Measurements from ENCODE around the gene MSH2. TPM values are rescaled to one million over a fixed set of nuclear protein-coding genes. Genes with fewer than 3 reads are reported as not detected.

MSH2 gene
- total and polyA plus RNA-seq, 8 donors = 3.1 to 31.5 (median 7.2) TPM

DNA sequence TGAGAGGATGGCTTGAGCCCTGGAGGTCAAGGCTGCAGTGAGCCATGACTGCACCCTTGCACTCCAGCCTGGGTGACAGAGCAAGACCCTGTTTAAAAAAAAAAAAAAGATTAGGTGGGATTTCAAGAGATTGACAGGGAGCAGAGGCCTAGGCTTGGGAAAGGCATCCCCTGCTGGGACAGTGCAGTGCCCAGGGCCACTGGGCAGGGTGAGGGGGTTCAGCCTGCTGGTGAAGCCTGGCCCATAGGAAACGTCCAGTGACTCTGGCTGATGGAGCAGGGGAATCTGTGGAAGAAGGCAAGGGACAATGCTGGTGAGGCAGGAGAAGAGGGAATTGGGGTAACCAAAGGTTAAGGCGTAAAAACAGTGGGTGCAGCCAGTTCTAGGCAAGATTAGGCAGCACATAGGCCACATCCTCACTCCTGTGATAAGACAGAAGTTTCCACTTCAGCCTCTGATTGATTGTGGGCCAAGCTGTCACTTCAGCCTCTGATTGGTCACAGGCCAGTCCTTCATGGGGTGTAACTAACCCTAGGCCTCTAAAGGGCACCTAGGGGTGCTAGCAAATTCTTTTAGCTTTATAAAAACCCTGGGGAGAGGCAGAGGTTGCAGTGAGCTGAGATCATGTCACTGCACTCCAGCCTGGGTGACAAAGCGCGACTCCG, 128.6 kb downstream of the MSH2 start:
- TF ChIP-seq POLR2AphosphoS5 (IDR thresholded peaks at IDR 0.05) (no peak), CTCF (IDR thresholded peaks at IDR 0.05) (no peak), POLR2A (IDR thresholded peaks at IDR 0.05) (no peak), EP300 (IDR thresholded peaks at IDR 0.05) (no peak)
- Histone ChIP-seq H3K9me3 (no peaks in the 10 kb centered on the region), H3K27me3 (no peaks in the 10 kb centered on the region), H3K4me3 (no peak overlapping the region), H3K27ac (no peak overlapping the region), H3K4me1 (no peaks in the 10 kb centered on the region), H3K36me3 (no peaks in the 10 kb centered on the region)
- intact Hi-C loops (cut with DNase I; ENCODE audit: low total_unique reads) = no loop called here
- WGBS, 5 donors = 83 to 93% (median 87%) methylated on average over 5 of the region's 5 CpGs
- no peak for DNase-seq

Small RNAs within 50 kb of the gene (small RNA-seq; reads per million reads assigned to genes)
- 0 reads per million in 4 donors for gene MIR559
- 0 reads per million in 4 donors for gene RF00017
- gene RN7SKP119 = 0 reads per million in 4 donors

Other genes with a start within 250 kb of the MSH2 start
- gene STPG4, start 247.8 kb upstream of the MSH2 start, total RNA-seq = not detected
- gene STPG4, start 247.8 kb upstream of the MSH2 start, polyA plus RNA-seq = not detected
- gene CALM2, start 226.6 kb upstream of the MSH2 start, total RNA-seq = 100 to 1,000 TPM; 193 to 700 (median 438) TPM
- 100 to 1,000 TPM; 392 to 541 (median 413) TPM for gene CALM2, start 226.6 kb upstream of the MSH2 start, polyA plus RNA-seq
- gene EPCAM, start 33.8 kb upstream of the MSH2 start, total RNA-seq = 100 to 1,000 TPM in 3 of 5 donors, 10 to 100 TPM in 2; 19.3 to 509 (median 119) TPM
- gene EPCAM, start 33.8 kb upstream of the MSH2 start, polyA plus RNA-seq = 10 to 100 TPM; 24.6 to 82.9 (median 73.9) TPM
- gene KCNK12, start 167.8 kb downstream of the MSH2 start, total RNA-seq = 1 to 10 TPM in 1 of 5 donors, not detected in 4; 3.5 TPM
- gene KCNK12, start 167.8 kb downstream of the MSH2 start, polyA plus RNA-seq = under 1 TPM in 2 of 3 donors, not detected in 1; 0.06 to 0.10 TPM